ENCODE data around the gene ARL16. TPM values are rescaled to one million over a fixed set of nuclear protein-coding genes. Genes with fewer than 3 reads are reported as not detected.

The ARL16 gene
- total and polyA plus RNA-seq, 2 of the 4 experiments (the other 2 are of a cell fraction), result 51.1 to 77.9 TPM

GRCh38 chr17:81695211-81695610 lies 11.6 kb upstream of the ARL16 start:
- no peaks in the 10 kb centered on the region for H3K9me3 ChIP-seq (ENCODE audit: control insufficient read depth, insufficient read depth, low read length)
- H3K79me1 ChIP-seq (ENCODE audit: low read depth in 1 of 2, low read length in 2 of 2), result peaks cover 10 to 43% of the 10 kb centered on the region in 2 experiments; a peak in 3 of 4 replicates
- H3K36me3 ChIP-seq (ENCODE audit: control insufficient read depth, insufficient read depth, low read length), result peaks cover 80% of the 10 kb centered on the region
- no peak overlapping the region for H3K23ac ChIP-seq (ENCODE audit: low read depth, low read length)
- ChIA-PET POLR2A (ENCODE audit: unreplicated experiment) (no interaction called here), CTCF (no interaction called here)
- BruUV-seq (replicated peaks), result no TSS peak
- WGBS, 2 experiments (ENCODE audit: extremely low coverage in 2 of 2, insufficient read length in 1 of 2), result 83% methylated on average over 5 of the region's 6 CpGs; no CpG with 5 or more reads in 1 of the 2 experiments
- no peak overlapping the region for H4K91ac ChIP-seq (ENCODE audit: insufficient read depth, low read depth, low read length)
- no peak for DNase-seq
- no peak overlapping the region for H3K14ac ChIP-seq (replicated peaks; ENCODE audit: low read depth, low read length)
- no peak overlapping the region for H3K4me2 ChIP-seq (ENCODE audit: low read depth, low read length)
- intact Hi-C loops (cut with micrococcal nuclease), result no loop called here
- H3K27me3 ChIP-seq (ENCODE audit: control insufficient read depth, insufficient read depth, low read length), result no peaks in the 10 kb centered on the region
- no peak for TF ChIP-seq CEBPB (IDR thresholded peaks at IDR 0.05; ENCODE audit: low read depth, low read length)
- TF ChIP-seq SMC3 (IDR thresholded peaks at IDR 0.05; ENCODE audit: low read depth, low read length), result no peak
- no peak for TF ChIP-seq ELK1 (IDR thresholded peaks at IDR 0.05; ENCODE audit: borderline replicate concordance, low read depth, low read length)
- TF ChIP-seq RAD21 (IDR thresholded peaks at IDR 0.05; ENCODE audit: low read length), result no peak
- TF ChIP-seq FOS (IDR thresholded peaks at IDR 0.05; ENCODE audit: low read depth, low read length), result no peak
- TF ChIP-seq RCOR1 (IDR thresholded peaks at IDR 0.05; ENCODE audit: insufficient replicate concordance, low read length), result no peak
- no peak for TF ChIP-seq MAFK (IDR thresholded peaks at IDR 0.05; ENCODE audit: low read depth, low read length)
- no peak for TF ChIP-seq CHD1 (IDR thresholded peaks at IDR 0.05; ENCODE audit: low read depth, low read length)
- no peak for TF ChIP-seq NFE2L2 (IDR thresholded peaks at IDR 0.05; ENCODE audit: low read depth, low read length)
- TF ChIP-seq CTCF (conservative IDR thresholded peaks at IDR 0.05; ENCODE audit: low read depth, low read length), result no peak
- TF ChIP-seq POLR2A (IDR thresholded peaks at IDR 0.05; ENCODE audit: low read depth, low read length), result no peak
- no peak for TF ChIP-seq MXI1 (IDR thresholded peaks at IDR 0.05; ENCODE audit: borderline replicate concordance, low read depth, low read length)
- TF ChIP-seq RFX5 (IDR thresholded peaks at IDR 0.05; ENCODE audit: low read depth, low read length), result no peak
- TF ChIP-seq MAZ (IDR thresholded peaks at IDR 0.05; ENCODE audit: borderline replicate concordance, low read depth, low read length), result no peak
- no peak for TF ChIP-seq USF2 (IDR thresholded peaks at IDR 0.05; ENCODE audit: low read depth, low read length)
- no peak for TF ChIP-seq BHLHE40 (IDR thresholded peaks at IDR 0.05; ENCODE audit: low read depth, low read length)
- H3K4me3 ChIP-seq (ENCODE audit: insufficient read depth, low read depth, low read length), result no peak overlapping the region
- H4K20me1 ChIP-seq (ENCODE audit: insufficient read depth, low read length), result peaks cover 68% of the 10 kb centered on the region
- no peak overlapping the region for H3K56ac ChIP-seq (ENCODE audit: extremely low read depth, insufficient read depth, low read length)
- H2AK9ac ChIP-seq (replicated peaks; ENCODE audit: low read depth, low read length, poor library complexity), result no peak overlapping the region
- no peak overlapping the region for H2BK15ac ChIP-seq (ENCODE audit: low read depth, low read length)
- no peak overlapping the region for H2BK120ac ChIP-seq (ENCODE audit: low read depth, low read length)
- no peak overlapping the region for H2BK5ac ChIP-seq (ENCODE audit: low read depth, low read length, poor library complexity, severe bottlenecking)
- H3K9me1 ChIP-seq (ENCODE audit: insufficient read depth, low read length), result no peaks in the 10 kb centered on the region
- no peaks in the 10 kb centered on the region for H3K4me1 ChIP-seq (ENCODE audit: control insufficient read depth, insufficient read depth, low read length)
- no peak overlapping the region for H4K5ac ChIP-seq (ENCODE audit: low read depth, low read length)
- H2AFZ ChIP-seq (replicated peaks; ENCODE audit: low read length, poor library complexity), result no peak overlapping the region
- no peak overlapping the region for H2AK5ac ChIP-seq (ENCODE audit: low read depth, low read length)
- H4K8ac ChIP-seq (ENCODE audit: low read depth in 2 of 2, low read length in 2 of 2), result no peak overlapping the region
- no peak overlapping the region for H2BK20ac ChIP-seq (ENCODE audit: low read depth, low read length)
- no peak for ATAC-seq (ENCODE audit: low read depth)
- H3K4ac ChIP-seq (ENCODE audit: low read depth, low read length), result no peak overlapping the region
- in situ Hi-C loops (cut with MboI; ENCODE audit: low sequenced_read_pairs), result no loop called here
- no peak overlapping the region for H3K9ac ChIP-seq (ENCODE audit: low read depth, low read length)
- dilution Hi-C loops (cut with HindIII; ENCODE audit: low sequenced_read_pairs, unreplicated experiment), result no loop called here
- H3K27ac ChIP-seq (ENCODE audit: insufficient read depth, low read length), result no peak overlapping the region
- no peak overlapping the region for H3K18ac ChIP-seq (ENCODE audit: low read depth, low read length)

All from IMR-90 (cell line).